Measurements from ENCODE around the gene BICD2. TPM values are rescaled to one million over a fixed set of nuclear protein-coding genes. Genes with fewer than 3 reads are reported as not detected.
A peak's percentile ranks its signal among the peaks of the same experiment; 100 is the strongest.

The BICD2 gene
- total and polyA plus RNA-seq, 2 of the 13 experiments (the other 11 are each of a cell fraction or from before 2014, with no cell fraction given), result 5.1 to 17.4 TPM

GRCh38 chr9:92696619-92697018, 68.0 kb downstream of the BICD2 start (continued):
- no peak for TF ChIP-seq AKNA (CRISPR knock-in tag; IDR thresholded peaks at IDR 0.05; ENCODE audit: borderline replicate concordance)

GRCh38 chr9:92686954-92687353, 77.7 kb downstream of the BICD2 start:
- Histone ChIP-seq H3K4me2 (ENCODE audit: low read depth, low read length) (no peak overlapping the region), H3K27me3 (ENCODE audit: control insufficient read depth in 1 of 2, insufficient read depth in 2 of 2, low read length in 2 of 2) (no peaks in the 10 kb centered on the region), H3K79me2 (ENCODE audit: insufficient read depth, low read length) (no peaks in the 10 kb centered on the region), H3K9ac (ENCODE audit: insufficient read depth, low read depth, low read length) (no peak overlapping the region), H3K4me1 (ENCODE audit: insufficient read depth, low read length) (no peaks in the 10 kb centered on the region), H3K4me3 (replicated peaks in 1 of 3; ENCODE audit: insufficient read depth in 1 of 3, low read depth in 2 of 3, low read length in 3 of 3) (no peak overlapping the region), H3K27ac (ENCODE audit: extremely low read length, insufficient read depth, low read length) (no peak overlapping the region), H2AFZ (ENCODE audit: low read length) (no peak overlapping the region), H3K36me3 (replicated peaks in 1 of 2; ENCODE audit: control insufficient read depth in 1 of 2, insufficient read depth in 2 of 2, low read length in 2 of 2) (no peaks in the 10 kb centered on the region), H4K20me1 (ENCODE audit: insufficient read depth, low read length) (no peaks in the 10 kb centered on the region), H3K9me3 (ENCODE audit: low read length) (no peaks in the 10 kb centered on the region)
- intact Hi-C loops (cut with micrococcal nuclease; ENCODE audit: unreplicated experiment) (no loop called here), in situ Hi-C loops (cut with HindIII; ENCODE audit: extremely low pct_ligation_motif_present, low pct_unique_long_range_greater_than_20kb) (no loop called here)
- CTCF ChIA-PET (ENCODE audit: low intra/inter-chr PET ratio, low total read pairs), result no interaction called here
- DNase-seq (ENCODE audit: low spot score) (peak; percentile 45), ATAC-seq (peak; percentile 98), FAIRE-seq (no peak)
- BruUV-seq (replicated peaks), result no TSS peak
- 0% methylated on average over 2 of the region's 3 CpGs for WGBS (ENCODE audit: low lambda C conversion rate)
- POLR2A ChIA-PET, result no interaction called here
- TF ChIP-seq CBX2 (IDR thresholded peaks at IDR 0.05; ENCODE audit: low read depth, low read length) (no peak), CBX2 (CRISPR knock-in tag; IDR thresholded peaks at IDR 0.05; ENCODE audit: low read depth) (no peak), ZNF33B (CRISPR knock-in tag; IDR thresholded peaks at IDR 0.05) (no peak), RXRA (CRISPR knock-in tag; IDR thresholded peaks at IDR 0.05) (peak; percentile 24; the same call in 1 of the 2 replicates), CENPT (CRISPR knock-in tag; IDR thresholded peaks at IDR 0.05; ENCODE audit: low read depth) (no peak), ZNF263 (CRISPR knock-in tag; IDR thresholded peaks at IDR 0.05) (0 out of 2 replicates have a peak, but pooled peaks have one; percentile 32), BCL6 (CRISPR knock-in tag; IDR thresholded peaks at IDR 0.05) (no peak), MYNN (CRISPR knock-in tag; IDR thresholded peaks at IDR 0.05; ENCODE audit: low read depth) (no peak), HMGXB4 (CRISPR knock-in tag; IDR thresholded peaks at IDR 0.05; ENCODE audit: borderline replicate concordance in 1 of 2, low read depth in 1 of 2) (no peak), TAF1 (CRISPR knock-in tag; IDR thresholded peaks at IDR 0.05) (no peak), BATF2 (CRISPR knock-in tag; IDR thresholded peaks at IDR 0.05) (no peak), CSRNP2 (CRISPR knock-in tag; conservative IDR thresholded peaks at IDR 0.05; ENCODE audit: low read depth) (no peak), PPARG (CRISPR knock-in tag; conservative IDR thresholded peaks at IDR 0.05) (peak; percentile 95), GABPB1 (CRISPR knock-in tag; IDR thresholded peaks at IDR 0.05) (no peak)

Measured in HepG2 (cell line).